ENCODE results near the gene ARGLU1.

DNA sequence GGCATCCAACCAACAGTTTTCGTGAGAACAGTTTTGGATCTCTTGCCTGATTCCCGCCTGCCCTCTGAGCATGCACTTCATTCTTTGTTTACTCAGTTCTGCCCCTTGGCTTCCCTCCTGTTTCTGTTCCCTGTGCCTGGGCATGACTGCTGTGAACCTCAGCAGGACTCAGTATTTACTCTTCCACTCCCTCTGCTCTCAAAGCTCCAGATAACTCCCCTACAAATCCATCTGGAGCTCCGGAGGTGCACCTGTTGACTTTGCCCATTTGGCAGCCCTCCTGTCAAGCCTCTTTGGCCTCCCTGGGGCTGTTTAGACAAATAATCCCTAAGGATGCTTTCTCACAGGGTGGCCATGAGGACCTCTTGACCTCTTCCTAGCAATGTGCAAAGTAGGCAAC, 34.2 kb upstream of the ARGLU1 start:
- TF ChIP-seq, protein P1, sequence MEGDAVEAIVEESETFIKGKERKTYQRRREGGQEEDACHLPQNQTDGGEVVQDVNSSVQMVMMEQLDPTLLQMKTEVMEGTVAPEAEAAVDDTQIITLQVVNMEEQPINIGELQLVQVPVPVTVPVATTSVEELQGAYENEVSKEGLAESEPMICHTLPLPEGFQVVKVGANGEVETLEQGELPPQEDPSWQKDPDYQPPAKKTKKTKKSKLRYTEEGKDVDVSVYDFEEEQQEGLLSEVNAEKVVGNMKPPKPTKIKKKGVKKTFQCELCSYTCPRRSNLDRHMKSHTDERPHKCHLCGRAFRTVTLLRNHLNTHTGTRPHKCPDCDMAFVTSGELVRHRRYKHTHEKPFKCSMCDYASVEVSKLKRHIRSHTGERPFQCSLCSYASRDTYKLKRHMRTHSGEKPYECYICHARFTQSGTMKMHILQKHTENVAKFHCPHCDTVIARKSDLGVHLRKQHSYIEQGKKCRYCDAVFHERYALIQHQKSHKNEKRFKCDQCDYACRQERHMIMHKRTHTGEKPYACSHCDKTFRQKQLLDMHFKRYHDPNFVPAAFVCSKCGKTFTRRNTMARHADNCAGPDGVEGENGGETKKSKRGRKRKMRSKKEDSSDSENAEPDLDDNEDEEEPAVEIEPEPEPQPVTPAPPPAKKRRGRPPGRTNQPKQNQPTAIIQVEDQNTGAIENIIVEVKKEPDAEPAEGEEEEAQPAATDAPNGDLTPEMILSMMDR (IDR thresholded peaks at IDR 0.05 in 4 of 5, conservative IDR thresholded peaks at IDR 0.05 in 1 of 5), result no peak
- no peak for TF ChIP-seq POLR2A (IDR thresholded peaks at IDR 0.05)

Data from gastrocnemius medialis (tissue), 4 donors.